GM06990 (cell line): ENCODE results near the gene FBXL17.

Experiments
- DNase-seq: peaks from one replicate; pipeline ENCODE4 v3.0.0-alpha.2; 2011; ENCODE audit not compliant: insufficient read length; ENCODE audit errors: extremely low read depth
- H3K27me3 ChIP-seq: replicated peaks from 2 replicates; pipeline ENCODE4 v1.6.0; 2011; ENCODE audit warnings: low read length; ENCODE audit not compliant: control insufficient read depth, insufficient read depth
- H3K36me3 ChIP-seq: 2 replicates; pipeline ENCODE4 v1.5.1; 2011; ENCODE audit warnings: low read length; ENCODE audit not compliant: control insufficient read depth, insufficient read depth
- H3K4me3 ChIP-seq: replicated peaks from 2 replicates; pipeline ENCODE4 v1.5.1; 2011; ENCODE audit warnings: low read depth, mild to moderate bottlenecking, control low read depth, low read length
- TF ChIP-seq, protein P1 (sequence below): IDR thresholded peaks from 2 replicates; pipeline ENCODE4 v1.5.1; 2011; ENCODE audit warnings: low read length, control low read depth, mild to moderate bottlenecking, inconsistent platforms; ENCODE audit not compliant: insufficient read depth, poor library complexity, severe bottlenecking

The FBXL17 gene

DNA sequence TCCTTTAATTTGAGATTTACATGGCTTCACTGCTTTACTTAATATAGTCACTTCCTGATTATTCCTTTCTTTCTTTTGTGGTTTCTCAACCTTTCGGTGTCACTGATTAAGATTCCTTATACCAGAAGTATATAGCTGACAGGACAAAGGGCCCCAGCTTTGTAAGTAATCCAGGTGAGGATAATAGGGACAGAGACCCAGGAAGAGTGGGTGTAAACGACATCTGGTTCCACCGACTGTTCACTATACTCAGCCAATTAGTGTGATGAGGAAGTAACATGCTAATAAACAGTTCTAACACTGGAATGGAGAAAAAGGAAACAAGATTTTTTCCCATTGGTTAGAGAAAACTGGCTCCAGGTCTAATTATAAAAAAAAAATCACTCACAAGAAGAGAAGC is 424.8 kb downstream of the FBXL17 start:
- DNase-seq, result no peak
- TF ChIP-seq, protein P1, sequence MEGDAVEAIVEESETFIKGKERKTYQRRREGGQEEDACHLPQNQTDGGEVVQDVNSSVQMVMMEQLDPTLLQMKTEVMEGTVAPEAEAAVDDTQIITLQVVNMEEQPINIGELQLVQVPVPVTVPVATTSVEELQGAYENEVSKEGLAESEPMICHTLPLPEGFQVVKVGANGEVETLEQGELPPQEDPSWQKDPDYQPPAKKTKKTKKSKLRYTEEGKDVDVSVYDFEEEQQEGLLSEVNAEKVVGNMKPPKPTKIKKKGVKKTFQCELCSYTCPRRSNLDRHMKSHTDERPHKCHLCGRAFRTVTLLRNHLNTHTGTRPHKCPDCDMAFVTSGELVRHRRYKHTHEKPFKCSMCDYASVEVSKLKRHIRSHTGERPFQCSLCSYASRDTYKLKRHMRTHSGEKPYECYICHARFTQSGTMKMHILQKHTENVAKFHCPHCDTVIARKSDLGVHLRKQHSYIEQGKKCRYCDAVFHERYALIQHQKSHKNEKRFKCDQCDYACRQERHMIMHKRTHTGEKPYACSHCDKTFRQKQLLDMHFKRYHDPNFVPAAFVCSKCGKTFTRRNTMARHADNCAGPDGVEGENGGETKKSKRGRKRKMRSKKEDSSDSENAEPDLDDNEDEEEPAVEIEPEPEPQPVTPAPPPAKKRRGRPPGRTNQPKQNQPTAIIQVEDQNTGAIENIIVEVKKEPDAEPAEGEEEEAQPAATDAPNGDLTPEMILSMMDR, result no peak
- Histone ChIP-seq H3K4me3 (no peak overlapping the region), H3K27me3 (no peaks in the 10 kb centered on the region), H3K36me3 (no peaks in the 10 kb centered on the region)

DNA sequence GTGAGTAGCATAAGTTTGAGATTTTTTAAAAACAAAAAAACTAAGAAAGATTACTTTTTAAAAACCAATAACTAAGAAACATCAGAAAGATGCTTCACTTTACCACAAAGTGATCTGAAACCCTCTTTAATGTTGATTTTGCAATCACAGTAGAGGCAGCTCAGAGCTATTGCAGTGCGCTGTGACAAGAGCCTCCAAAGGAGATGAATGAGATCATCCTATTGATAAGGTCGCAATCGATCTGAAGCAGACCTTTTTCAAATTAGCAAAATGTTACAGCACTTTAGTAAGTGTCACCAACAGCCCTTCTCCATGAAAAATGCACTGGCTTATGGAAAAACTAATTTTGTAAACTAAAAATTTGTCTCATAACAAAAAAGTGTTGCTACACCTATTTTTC is 426.6 kb downstream of the FBXL17 start:
- Histone ChIP-seq H3K4me3 (no peak overlapping the region), H3K36me3 (no peaks in the 10 kb centered on the region), H3K27me3 (no peaks in the 10 kb centered on the region)
- no peak for DNase-seq
- TF ChIP-seq, protein P1, result no peak

DNA sequence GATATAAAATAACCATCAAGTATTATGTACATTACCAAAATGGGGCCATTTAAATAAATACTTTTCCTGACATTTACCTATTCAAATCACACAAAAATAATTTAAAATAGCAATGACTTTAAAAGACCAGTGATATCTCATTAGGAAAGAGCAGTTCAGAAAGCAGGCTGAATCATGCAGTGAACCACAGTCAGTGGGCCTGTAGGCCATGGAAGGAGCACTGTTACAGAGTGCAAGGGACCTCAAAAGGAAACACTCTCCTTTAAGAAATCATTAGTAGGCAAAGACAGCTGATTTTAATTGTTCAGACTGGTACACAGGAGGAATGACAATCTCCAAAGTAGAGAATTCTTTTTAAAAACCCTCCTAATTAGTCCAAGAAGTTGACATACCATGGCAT is 427.6 kb downstream of the FBXL17 start:
- no peak for DNase-seq
- H3K27me3 ChIP-seq, result no peaks in the 10 kb centered on the region
- H3K36me3 ChIP-seq, result no peaks in the 10 kb centered on the region
- H3K4me3 ChIP-seq, result no peak overlapping the region
- TF ChIP-seq, protein P1, result no peak

DNA sequence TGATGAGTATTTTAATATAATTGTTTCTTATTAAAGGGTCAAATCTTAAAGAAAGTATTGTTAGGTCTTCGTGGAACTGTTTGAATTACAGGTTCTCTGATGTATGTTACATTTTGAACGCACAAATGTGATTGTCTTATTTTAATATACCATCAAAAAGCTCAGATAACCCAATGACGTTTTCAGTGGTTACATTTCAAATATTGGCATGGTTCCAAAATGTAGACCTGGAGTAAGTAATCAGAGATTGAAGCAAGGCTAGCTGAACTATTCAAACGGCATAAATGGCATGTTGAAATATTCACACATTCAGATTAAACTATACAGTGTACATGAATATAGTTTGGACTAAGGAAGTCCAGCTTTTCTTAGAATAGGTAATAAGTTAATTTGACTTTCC is 429.4 kb downstream of the FBXL17 start:
- Histone ChIP-seq H3K27me3 (no peaks in the 10 kb centered on the region), H3K36me3 (no peaks in the 10 kb centered on the region), H3K4me3 (no peak overlapping the region)
- TF ChIP-seq, protein P1, result no peak
- no peak for DNase-seq

DNA sequence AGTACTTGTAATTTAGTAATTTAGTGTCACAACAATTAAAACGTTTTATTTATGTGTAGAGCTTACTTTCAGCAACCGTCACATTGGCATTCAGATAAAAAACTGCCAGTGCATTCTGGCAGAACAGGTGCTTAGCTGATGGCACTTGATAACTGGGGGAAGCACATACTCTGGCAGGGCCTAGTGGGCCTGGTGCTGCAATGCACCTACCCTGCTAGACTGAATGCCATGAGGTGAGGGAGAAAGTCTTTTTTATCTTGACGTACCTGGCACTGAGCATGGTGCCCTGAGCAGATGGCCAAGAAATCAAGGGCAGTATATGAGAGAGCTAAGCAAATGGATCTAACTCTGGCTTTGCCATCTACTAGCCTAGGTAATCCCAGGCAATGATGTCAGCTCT is 430.6 kb downstream of the FBXL17 start:
- DNase-seq, result no peak
- Histone ChIP-seq H3K36me3 (no peaks in the 10 kb centered on the region), H3K4me3 (no peak overlapping the region), H3K27me3 (no peaks in the 10 kb centered on the region)
- TF ChIP-seq, protein P1, result no peak

DNA sequence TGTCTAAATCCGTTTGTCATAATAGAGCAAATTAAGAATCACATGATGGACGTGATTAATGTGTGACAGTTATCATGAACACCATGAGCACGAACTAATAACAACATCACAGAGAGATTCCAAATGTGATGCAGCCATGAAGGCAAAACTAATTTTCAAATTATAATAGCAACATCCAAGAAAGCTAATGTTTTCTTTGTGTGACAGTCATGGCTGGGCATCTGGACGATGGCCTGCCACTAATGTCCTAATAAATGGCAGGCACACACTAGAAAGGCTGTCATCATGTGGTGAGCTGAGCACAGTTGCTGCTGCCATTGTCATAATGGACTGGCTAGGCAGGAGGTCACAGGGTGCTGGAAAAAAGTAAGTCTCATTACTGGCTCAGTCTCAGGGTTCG is 431.1 kb downstream of the FBXL17 start:
- no peaks in the 10 kb centered on the region for H3K36me3 ChIP-seq
- H3K4me3 ChIP-seq, result no peak overlapping the region
- DNase-seq, result no peak
- no peaks in the 10 kb centered on the region for H3K27me3 ChIP-seq
- TF ChIP-seq, protein P1, result no peak
